Activated T-cell treated with anti-CD3 and anti-CD28 coated beads, Interleukin-2, amount 50 U/mL, for 4 hours (primary cell): ENCODE data around the gene HOMER1. TPM values are rescaled to one million over a fixed set of nuclear protein-coding genes. Genes with fewer than 3 reads are reported as not detected.
A peak's percentile ranks its signal among the peaks of the same experiment; 100 is the strongest.

Experiments used
- ATAC-seq, 2 donors: fragments of 200-7000 bp; cut with Tn5 transposase; one replicate each; pipeline ENCODE4 v1.10.0; 2021
- DNase-seq: peaks from one replicate; pipeline ENCODE4 v3.0.0-alpha.2; 2020
- H3K27me3 Mint-ChIP-seq: one replicate; pipeline ENCODE4 v1.8.0; 2021; ENCODE audit warnings: low read depth, mixed read lengths
- H3K36me3 Mint-ChIP-seq: one replicate; pipeline ENCODE4 v1.8.0; 2022; ENCODE audit warnings: mixed read lengths; ENCODE audit not compliant: insufficient read depth
- H3K4me1 Mint-ChIP-seq: one replicate; pipeline ENCODE4 v1.8.0; 2021; ENCODE audit warnings: low read depth, mixed read lengths
- H3K4me3 Mint-ChIP-seq: one replicate; pipeline ENCODE4 v1.8.0; 2021; ENCODE audit warnings: mild to moderate bottlenecking, moderate library complexity, mixed read lengths
- H3K9me3 Mint-ChIP-seq: one replicate; pipeline ENCODE4 v1.8.0; 2021; ENCODE audit warnings: mixed read lengths
- total RNA-seq, 3 donors: library from RNA; stranded (reverse); gene quantifications; one replicate each; pipeline ENCODE4 v1.2.1, GENCODE V29; 2021

The HOMER1 gene
- total RNA-seq, 3 donors from 2014 or later: 12.1 to 16.7 (median 14.9) TPM

- Mint-ChIP-seq H3K27me3 (peaks cover 4% of the 10 kb centered on the region), H3K9me3 (no peaks in the 10 kb centered on the region), H3K4me3 (no peak overlapping the region), H3K36me3 (no peaks in the 10 kb centered on the region), H3K4me1 (no peaks in the 10 kb centered on the region)
- ATAC-seq: no peak
- DNase-seq: no peak
These were observed 25.2 kb downstream of the HOMER1 start for GRCh38 chr5:79488775-79489174.

- Mint-ChIP-seq H3K36me3 (no peaks in the 10 kb centered on the region), H3K4me1 (no peaks in the 10 kb centered on the region), H3K9me3 (no peaks in the 10 kb centered on the region), H3K27me3 (peaks cover 4% of the 10 kb centered on the region), H3K4me3 (no peak overlapping the region)
- DNase-seq: no peak
- no peak for ATAC-seq
These were observed 25.9 kb downstream of the HOMER1 start for GRCh38 chr5:79488058-79488457.

- Mint-ChIP-seq H3K27me3 (peaks cover 5% of the 10 kb centered on the region), H3K36me3 (no peaks in the 10 kb centered on the region), H3K4me1 (no peaks in the 10 kb centered on the region), H3K9me3 (no peaks in the 10 kb centered on the region), H3K4me3 (no peak overlapping the region)
- no peak for ATAC-seq
- DNase-seq: no peak
These were observed 26.7 kb downstream of the HOMER1 start for GRCh38 chr5:79487251-79487650.

- DNase-seq (no peak), ATAC-seq (no peak)
- Mint-ChIP-seq H3K4me1 (no peaks in the 10 kb centered on the region), H3K36me3 (no peaks in the 10 kb centered on the region), H3K27me3 (peaks cover 9% of the 10 kb centered on the region), H3K4me3 (no peak overlapping the region), H3K9me3 (no peaks in the 10 kb centered on the region)
These were observed 27.8 kb downstream of the HOMER1 start for GRCh38 chr5:79486116-79486515.

- H3K9me3 Mint-ChIP-seq: no peaks in the 10 kb centered on the region
- ATAC-seq: no peak
- H3K4me1 Mint-ChIP-seq: no peaks in the 10 kb centered on the region
- H3K36me3 Mint-ChIP-seq: no peaks in the 10 kb centered on the region
- H3K27me3 Mint-ChIP-seq: peaks cover 11% of the 10 kb centered on the region
- H3K4me3 Mint-ChIP-seq: no peak overlapping the region
- DNase-seq: no peak
These were observed 29.2 kb downstream of the HOMER1 start for GRCh38 chr5:79484731-79485130.

- Mint-ChIP-seq H3K36me3 (no peaks in the 10 kb centered on the region), H3K4me3 (no peak overlapping the region), H3K4me1 (no peaks in the 10 kb centered on the region), H3K27me3 (peaks cover 7% of the 10 kb centered on the region), H3K9me3 (no peaks in the 10 kb centered on the region)
- ATAC-seq (no peak), DNase-seq (no peak)
These were observed 32.4 kb downstream of the HOMER1 start for GRCh38 chr5:79481574-79481973.

- ATAC-seq: no peak
- no peak overlapping the region for H3K4me3 Mint-ChIP-seq
These were observed 32.9 kb downstream of the HOMER1 start for GRCh38 chr5:79480991-79481390.

GRCh38 chr5:79475152-79475466, 38.8 kb downstream of the HOMER1 start:
- Mint-ChIP-seq H3K4me1 (no peaks in the 10 kb centered on the region), H3K4me3 (no peak overlapping the region), H3K9me3 (no peaks in the 10 kb centered on the region), H3K36me3 (no peaks in the 10 kb centered on the region), H3K27me3 (peaks cover 3% of the 10 kb centered on the region)
- DNase-seq (no peak), ATAC-seq (no peak)

More at GRCh38 chr5:79480991-79481390, 32.9 kb downstream of the HOMER1 start:
- no peak for DNase-seq
- no peaks in the 10 kb centered on the region for H3K36me3 Mint-ChIP-seq
- peaks cover 7% of the 10 kb centered on the region for H3K27me3 Mint-ChIP-seq
- no peaks in the 10 kb centered on the region for H3K4me1 Mint-ChIP-seq
- H3K9me3 Mint-ChIP-seq: no peaks in the 10 kb centered on the region

- Mint-ChIP-seq H3K4me1 (no peaks in the 10 kb centered on the region), H3K27me3 (peaks cover 3% of the 10 kb centered on the region), H3K36me3 (no peaks in the 10 kb centered on the region), H3K9me3 (no peaks in the 10 kb centered on the region), H3K4me3 (no peak overlapping the region)
- no peak for DNase-seq
- no peak for ATAC-seq
These were observed 39.4 kb downstream of the HOMER1 start for GRCh38 chr5:79474367-79475151.

- Mint-ChIP-seq H3K4me3 (no peak overlapping the region), H3K9me3 (no peaks in the 10 kb centered on the region), H3K27me3 (peaks cover 3% of the 10 kb centered on the region), H3K4me1 (no peaks in the 10 kb centered on the region), H3K36me3 (no peaks in the 10 kb centered on the region)
- DNase-seq (no peak), ATAC-seq (no peak)
These were observed 42.4 kb downstream of the HOMER1 start for GRCh38 chr5:79471556-79471955.

GRCh38 chr5:79464695-79465332, 49.1 kb downstream of the HOMER1 start:
- Mint-ChIP-seq H3K4me3 (no peak overlapping the region), H3K36me3 (no peaks in the 10 kb centered on the region), H3K27me3 (peaks cover 2% of the 10 kb centered on the region), H3K9me3 (no peaks in the 10 kb centered on the region), H3K4me1 (no peaks in the 10 kb centered on the region)
- ATAC-seq (no peak), DNase-seq (no peak)

GRCh38 chr5:79464278-79464677, 49.7 kb downstream of the HOMER1 start:
- ATAC-seq: no peak

GRCh38 chr5:79459626-79460025, 54.3 kb downstream of the HOMER1 start:
- no peaks in the 10 kb centered on the region for H3K9me3 Mint-ChIP-seq
- peaks cover 5% of the 10 kb centered on the region for H3K27me3 Mint-ChIP-seq
- no peak overlapping the region for H3K4me3 Mint-ChIP-seq
- H3K4me1 Mint-ChIP-seq: no peaks in the 10 kb centered on the region
- H3K36me3 Mint-ChIP-seq: peaks cover 5% of the 10 kb centered on the region
- ATAC-seq: no peak
- DNase-seq: no peak

More at GRCh38 chr5:79464278-79464677, 49.7 kb downstream of the HOMER1 start:
- no peak for DNase-seq
- Mint-ChIP-seq H3K9me3 (no peaks in the 10 kb centered on the region), H3K27me3 (peaks cover 2% of the 10 kb centered on the region), H3K36me3 (no peaks in the 10 kb centered on the region), H3K4me3 (no peak overlapping the region), H3K4me1 (no peaks in the 10 kb centered on the region)

GRCh38 chr5:79456890-79457583, 56.9 kb downstream of the HOMER1 start:
- no peak for DNase-seq

GRCh38 chr5:79456400-79456799, 57.5 kb downstream of the HOMER1 start:
- Mint-ChIP-seq H3K9me3 (no peaks in the 10 kb centered on the region), H3K4me1 (no peaks in the 10 kb centered on the region), H3K27me3 (peaks cover 3% of the 10 kb centered on the region), H3K4me3 (no peak overlapping the region), H3K36me3 (peaks cover 5% of the 10 kb centered on the region)
- DNase-seq (no peak), ATAC-seq (no peak)

More at GRCh38 chr5:79456890-79457583, 56.9 kb downstream of the HOMER1 start:
- Mint-ChIP-seq H3K4me3 (no peak overlapping the region), H3K36me3 (peaks cover 5% of the 10 kb centered on the region), H3K4me1 (no peaks in the 10 kb centered on the region), H3K27me3 (peaks cover 5% of the 10 kb centered on the region), H3K9me3 (no peaks in the 10 kb centered on the region)
- ATAC-seq: peak; percentile 21 to 46
